D721Med (cell line): ENCODE results near the gene IFI27L2.

Experiments
- DNase-seq: peaks from one replicate; pipeline ENCODE4 v3.0.0; 2011; ENCODE audit warnings: low spot score; ENCODE audit not compliant: insufficient read length
- FAIRE-seq: peaks from 2 replicates; lab custom pipeline; 2011; peaks lifted over from hg19 to GRCh38; lab: Jason Lieb, UNC
- CTCF ChIP-seq: IDR thresholded peaks from 2 replicates; pipeline ENCODE4 v1.5.1; 2012; ENCODE audit warnings: mild to moderate bottlenecking, control low read depth; ENCODE audit not compliant: insufficient read depth; ENCODE audit errors: missing control alignments

The IFI27L2 gene

DNA sequence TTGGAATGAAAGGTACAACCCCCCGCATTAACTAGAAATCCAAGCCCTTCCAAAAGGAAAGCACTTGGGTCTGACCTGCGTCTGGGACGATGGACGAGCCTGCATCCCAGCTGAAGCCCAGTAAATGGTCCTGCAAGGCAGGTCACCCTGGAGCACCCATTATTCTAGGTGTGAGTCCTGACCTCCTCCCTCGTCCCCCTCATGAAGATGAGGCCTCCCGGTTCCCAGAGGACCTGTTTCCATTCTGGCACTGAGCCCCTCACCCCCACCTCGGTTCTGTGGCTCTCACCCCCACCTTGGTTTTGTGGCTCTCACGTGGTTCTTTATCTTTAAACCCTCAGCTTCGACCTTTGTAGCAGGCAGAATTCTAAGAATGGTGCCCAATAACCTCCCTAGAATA is 11.5 kb downstream of the IFI27L2 start:
- FAIRE-seq (no peak), DNase-seq (no peak)
- TF ChIP-seq CTCF: no peak

DNA sequence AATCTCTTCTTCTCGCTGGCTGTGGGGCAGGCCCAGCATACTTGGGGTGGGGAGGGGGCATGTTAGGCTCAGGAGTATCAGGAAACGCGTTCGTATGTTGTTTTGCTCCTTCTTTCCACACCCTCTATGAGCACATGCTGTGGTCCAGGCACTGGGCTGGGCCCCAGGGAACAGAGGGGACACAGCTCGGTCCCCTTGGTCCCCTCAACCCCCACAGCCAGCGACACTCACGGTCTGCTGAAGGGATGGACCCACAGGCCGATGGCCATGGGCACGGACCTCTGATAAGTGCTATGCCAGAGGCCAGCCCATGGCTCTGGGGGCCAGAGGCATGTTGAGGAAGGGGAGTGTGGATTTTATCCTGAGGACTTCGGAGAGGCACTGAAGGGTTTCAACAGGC is 12.7 kb downstream of the IFI27L2 start:
- no peak for DNase-seq
- TF ChIP-seq CTCF: no peak
- no peak for FAIRE-seq

DNA sequence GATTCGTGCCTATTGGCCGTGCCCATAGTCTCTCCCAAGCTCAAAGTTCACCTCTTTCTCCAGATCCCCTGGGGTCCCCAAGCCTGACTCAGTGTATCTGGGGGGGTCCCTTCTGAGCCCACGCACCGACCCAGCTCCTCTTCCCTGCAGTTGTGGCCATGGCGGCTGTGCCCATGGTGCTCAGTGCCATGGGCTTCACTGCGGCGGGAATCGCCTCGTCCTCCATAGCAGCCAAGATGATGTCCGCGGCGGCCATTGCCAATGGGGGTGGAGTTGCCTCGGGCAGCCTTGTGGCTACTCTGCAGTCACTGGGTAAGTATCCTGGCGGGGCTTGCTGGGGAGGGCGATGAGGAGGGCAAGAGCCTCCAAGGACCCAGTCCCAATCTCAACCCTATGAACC is 13.8 kb downstream of the IFI27L2 start:
- FAIRE-seq (no peak), DNase-seq (no peak)

DNA sequence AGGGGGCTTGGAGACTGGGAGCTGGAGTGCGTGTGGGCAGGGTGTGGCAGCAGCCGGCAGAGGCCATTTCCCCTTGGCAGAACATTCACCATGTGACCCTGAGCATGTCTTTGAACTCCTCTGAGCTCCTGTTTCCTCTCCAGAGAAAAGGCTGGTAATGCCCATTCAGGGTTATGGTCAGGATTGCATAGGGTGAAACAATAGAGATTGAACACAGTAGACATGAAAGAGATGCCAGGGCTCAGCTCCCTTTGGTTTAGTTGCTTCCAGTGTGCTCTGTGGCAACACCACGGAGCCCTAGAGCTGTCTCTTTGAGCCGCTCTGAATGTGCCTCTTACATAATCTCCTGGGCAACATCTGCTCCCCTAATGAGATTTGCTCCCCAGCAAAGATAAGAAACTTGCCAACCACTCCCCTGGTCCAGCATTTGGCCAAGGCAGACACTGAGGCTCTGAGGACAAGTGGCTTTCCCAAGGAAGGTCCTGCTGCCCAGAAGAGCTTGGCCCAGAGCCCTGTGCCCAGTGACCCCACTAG is 14.3 kb downstream of the IFI27L2 start:
- TF ChIP-seq CTCF: no peak
- FAIRE-seq: peak; percentile 73
- DNase-seq: peak; percentile 51

More for the DNA sequence above, 13.8 kb downstream of the IFI27L2 start:
- no peak for TF ChIP-seq CTCF

DNA sequence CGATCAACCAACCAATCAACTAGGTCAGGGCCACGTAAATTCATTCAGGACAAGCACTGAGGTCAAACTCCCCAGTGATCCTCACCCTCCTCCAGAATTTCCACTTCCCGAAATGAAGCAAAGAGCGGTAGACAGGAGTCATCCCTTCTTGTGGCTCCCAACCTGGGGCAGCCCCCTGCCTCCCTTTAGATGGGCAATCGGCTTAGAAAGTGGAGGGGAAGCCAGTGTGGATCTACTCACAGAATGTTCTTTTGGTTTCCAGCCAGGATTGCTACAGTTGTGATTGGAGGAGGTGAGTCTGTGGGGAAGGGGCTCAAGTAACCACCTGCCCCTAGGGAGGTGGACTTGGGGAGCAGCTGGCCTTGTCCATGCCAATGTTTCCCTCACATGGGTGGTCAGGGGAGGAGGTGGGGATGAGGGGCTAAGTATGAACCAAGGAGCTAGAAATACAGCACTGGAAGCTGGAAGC is 14.8 kb downstream of the IFI27L2 start:
- FAIRE-seq (no peak), DNase-seq (no peak)
- no peak for TF ChIP-seq CTCF

- no peak for DNase-seq
- no peak for TF ChIP-seq CTCF
Observed at GRCh38 chr14:94113908-94114588, 15.4 kb downstream of the IFI27L2 start.

DNA sequence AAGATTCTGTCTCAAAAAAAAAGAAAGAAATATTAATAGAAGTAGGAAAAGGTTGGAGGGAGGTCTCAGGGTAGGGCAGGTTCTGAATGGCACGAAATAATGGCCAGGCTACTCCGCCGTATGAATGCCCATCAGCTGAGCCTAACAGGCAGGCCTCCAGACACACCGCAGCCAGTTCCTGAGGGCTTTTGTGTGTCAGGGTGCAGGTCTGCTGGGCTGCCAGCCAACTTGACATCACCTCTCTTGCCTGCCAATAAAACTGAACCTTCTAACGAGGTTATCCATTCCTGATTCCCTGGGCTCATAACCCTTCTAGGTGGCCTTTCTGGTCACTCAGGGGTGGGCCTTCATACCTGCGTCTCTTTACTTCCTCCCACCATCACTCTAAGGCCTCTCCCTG is 15.9 kb downstream of the IFI27L2 start:
- no peak for FAIRE-seq
- DNase-seq: no peak
- TF ChIP-seq CTCF: no peak

More at GRCh38 chr14:94113908-94114588, 15.4 kb downstream of the IFI27L2 start:
- FAIRE-seq: no peak
